Lung (tissue), 12 donors: Measurements from ENCODE around the gene PCDH1. TPM values are rescaled to one million over a fixed set of nuclear protein-coding genes. Genes with fewer than 3 reads are reported as not detected.

ENCODE experiments used
- ATAC-seq: fragments of 200-7000 bp; cut with Tn5 transposase; one replicate; pipeline ENCODE4 v1.9.1; 2020; ENCODE audit warnings: moderate number of reproducible peaks; ENCODE audit not compliant: insufficient read depth, low FRiP score
- DNase-seq, 3 donors: peaks; one replicate each; pipeline ENCODE4 v3.0.0-alpha.2; 2013 to 2017
- H3K27ac ChIP-seq, 2 donors: one replicate each; pipeline ENCODE4 v1.5.1; 2013; ENCODE audit warnings: mild to moderate bottlenecking in 2 of 2, moderate library complexity in 2 of 2, control low read depth in 1 of 2, inconsistent platforms in 1 of 2, low read depth in 1 of 2, low read length in 1 of 2
- H3K27me3 ChIP-seq, 3 donors: one replicate each; pipeline ENCODE4 v1.5.1; 2013; ENCODE audit warnings: low read length in 2 of 3; ENCODE audit not compliant: control insufficient read depth in 3 of 3, insufficient read depth in 3 of 3
- H3K36me3 ChIP-seq, 4 donors: one replicate each; pipeline ENCODE4 v1.5.1; 2013; ENCODE audit warnings: low read length in 4 of 4, mild to moderate bottlenecking in 1 of 4, moderate library complexity in 1 of 4; ENCODE audit not compliant: control insufficient read depth in 4 of 4, insufficient read depth in 4 of 4
- H3K4me1 ChIP-seq, 5 donors: one replicate each; pipeline ENCODE4 v1.5.1; 2013; ENCODE audit warnings: low read length in 5 of 5, mild to moderate bottlenecking in 2 of 5, moderate library complexity in 1 of 5; ENCODE audit not compliant: control insufficient read depth in 5 of 5, insufficient read depth in 5 of 5
- H3K4me3 ChIP-seq: one replicate; pipeline ENCODE4 v1.5.1; 2013; ENCODE audit warnings: mild to moderate bottlenecking, control low read depth, moderate library complexity
- H3K9ac ChIP-seq, 2 donors: one replicate each; pipeline ENCODE4 v1.5.1; 2013; ENCODE audit warnings: low read length in 2 of 2, control low read depth in 1 of 2; ENCODE audit not compliant: insufficient read depth in 1 of 2
- H3K9me3 ChIP-seq, 4 donors: one replicate each; pipeline ENCODE4 v1.5.1; 2013; ENCODE audit warnings: low read length in 3 of 4, mild to moderate bottlenecking in 1 of 4, moderate library complexity in 1 of 4; ENCODE audit not compliant: control insufficient read depth in 4 of 4, insufficient read depth in 3 of 4
- CTCF ChIP-seq: IDR thresholded peaks from 2 replicates; pipeline ENCODE4 v1.5.1; 2012; ENCODE audit warnings: mild to moderate bottlenecking; ENCODE audit errors: control extremely low read depth, extremely low read depth
- WGBS, 2 donors: extraction: QIAGEN DNeasy Blood & Tissue Kit; methylation state at CpG; one replicate each; pipeline ENCODE4 v1.1.7; 2013; 5-methylcytosine and 5-hydroxymethylcytosine counted together
- polyA plus RNA-seq, 2 donors: library from polyadenylated mRNA; stranded (reverse); fragments of 200-250 nt; gene quantifications; one replicate each; pipeline ENCODE4 v1.2.1, GENCODE V29; 2013
- total RNA-seq, 2 donors: library from RNA; depleted of rRNA in 1 of 2; stranded (reverse); fragments of >200 nt in 1 of 2; gene quantifications; one replicate each; pipeline ENCODE4 v1.2.1, GENCODE V29; 2014 to 2021
- donor health status: control.
- donor health status: control.
- donor health status: Bipolar disorder and iron deficiency.
- donor health status: healthy.
- donor health status: DM: yes; HTN: yes; CAD: no.

The PCDH1 gene
- total and polyA plus RNA-seq, 4 donors, result 18.2 to 70.2 (median 44.4) TPM

DNA sequence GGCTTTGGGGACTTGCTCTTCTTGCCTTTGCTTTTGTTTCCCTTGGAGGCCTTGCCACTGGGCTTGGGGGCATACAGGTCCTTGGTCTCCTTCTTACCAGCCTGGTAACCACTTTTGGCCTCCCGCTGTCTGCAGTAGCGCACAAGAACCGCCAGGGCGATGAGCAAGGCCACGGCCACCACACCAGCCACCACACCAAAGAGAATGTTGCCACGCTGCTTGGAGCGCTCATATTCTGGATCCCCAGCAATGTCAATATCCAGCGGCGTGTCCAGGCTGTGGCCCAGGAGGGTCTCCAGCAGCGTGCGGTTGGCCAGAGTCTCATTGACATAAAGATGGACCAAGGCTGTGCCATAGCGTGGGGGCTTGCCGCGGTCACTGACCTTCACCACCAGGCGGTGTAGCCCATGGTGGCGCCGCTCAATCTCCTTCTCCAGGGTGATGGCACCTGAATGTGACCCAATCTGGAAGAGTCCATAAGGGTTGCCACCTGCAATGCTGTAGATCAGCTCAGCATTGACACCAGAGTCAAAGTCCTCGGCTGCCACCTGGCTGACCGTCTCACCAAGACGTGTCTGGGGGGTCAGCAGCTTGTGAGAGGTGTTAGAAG lies 14.5 kb downstream of the PCDH1 start:
- no peak for DNase-seq
- 96% methylated on average over 20 of the region's 20 CpGs for WGBS, 2 donors
- peaks cover 0 to 13% (median 4%) of the 10 kb centered on the region in 5 donors for H3K4me1 ChIP-seq
- H3K27ac ChIP-seq, result no peak overlapping the region
- no peak for TF ChIP-seq CTCF
- H3K4me3 ChIP-seq, result no peak overlapping the region
- peaks cover 0 to 25% (median 0%) of the 10 kb centered on the region in 4 donors for H3K36me3 ChIP-seq
- ATAC-seq, result no peak
- H3K27me3 ChIP-seq, result no peaks in the 10 kb centered on the region
- no peak overlapping the region for H3K9ac ChIP-seq
- H3K9me3 ChIP-seq, result no peaks in the 10 kb centered on the region

DNA sequence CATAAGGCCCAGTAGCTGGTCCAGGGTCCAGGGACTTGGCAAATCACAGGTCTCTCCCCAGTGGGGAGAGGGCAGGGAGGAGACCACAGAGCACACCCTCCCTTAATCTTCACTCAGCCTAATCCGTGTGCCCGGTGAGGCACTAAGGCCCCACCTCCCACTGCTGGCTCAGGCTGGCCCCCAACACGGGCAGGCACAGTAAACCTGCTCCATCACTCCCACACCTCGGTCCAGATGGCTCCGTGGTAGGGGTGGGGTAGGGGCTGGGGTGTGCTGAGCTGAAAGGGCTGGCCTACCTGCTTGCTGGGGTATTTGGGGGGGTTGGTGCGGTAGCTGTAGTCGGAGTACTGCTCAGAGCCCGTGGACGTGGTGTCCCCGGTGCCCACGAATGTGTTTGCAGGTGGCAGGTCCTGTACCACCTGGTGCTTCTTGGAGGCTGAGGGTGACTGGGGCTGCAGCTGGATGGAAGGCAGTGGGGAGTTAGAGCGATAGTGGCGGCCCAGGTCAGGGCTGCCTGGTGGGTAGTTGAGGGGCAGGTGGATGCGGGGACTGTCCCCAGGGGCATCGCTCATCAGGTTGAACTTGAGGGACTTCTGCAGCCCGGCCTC lies 15.2 kb downstream of the PCDH1 start:
- peaks cover 0 to 13% (median 4%) of the 10 kb centered on the region in 5 donors for H3K4me1 ChIP-seq
- ATAC-seq (no peak), DNase-seq (no peak)
- TF ChIP-seq CTCF, result no peak
- H3K9ac ChIP-seq, result no peak overlapping the region
- H3K27ac ChIP-seq, result no peak overlapping the region
- no peak overlapping the region for H3K4me3 ChIP-seq
- WGBS, 2 donors, result 88 to 91% methylated on average over 16 of the region's 16 CpGs
- H3K9me3 ChIP-seq, result no peaks in the 10 kb centered on the region
- H3K27me3 ChIP-seq, result no peaks in the 10 kb centered on the region
- peaks cover 0 to 20% (median 0%) of the 10 kb centered on the region in 4 donors for H3K36me3 ChIP-seq

DNA sequence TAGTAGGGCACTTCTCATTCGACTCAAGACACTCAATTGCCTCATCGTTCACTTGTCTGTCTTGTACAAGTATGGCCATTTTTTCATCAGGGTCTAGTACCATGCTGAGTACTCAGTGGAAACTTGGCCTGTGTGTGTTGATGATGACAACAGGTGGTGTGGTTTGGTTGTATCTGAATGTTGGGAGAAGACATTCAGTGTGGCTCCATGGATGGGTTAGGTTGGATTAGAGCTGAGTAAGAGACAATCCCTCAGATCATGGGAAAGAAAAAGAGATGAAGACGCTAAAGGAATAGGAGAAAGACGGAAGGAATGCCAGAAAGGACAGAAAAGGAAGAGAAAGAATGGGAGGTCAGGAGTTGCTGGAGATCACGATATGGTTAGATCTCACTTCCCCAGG lies 17.0 kb downstream of the PCDH1 start:
- Histone ChIP-seq H3K4me1 (peaks cover 0 to 5% (median 4%) of the 10 kb centered on the region in 5 donors), H3K9ac (no peak overlapping the region), H3K36me3 (peaks cover 0 to 25% (median 0%) of the 10 kb centered on the region in 4 donors), H3K27ac (no peak overlapping the region), H3K4me3 (no peak overlapping the region), H3K9me3 (no peaks in the 10 kb centered on the region), H3K27me3 (no peaks in the 10 kb centered on the region)
- ATAC-seq (no peak), DNase-seq (no peak)
- WGBS, 2 donors, result 83 to 86% methylated on average over 5 of the region's 5 CpGs
- no peak for TF ChIP-seq CTCF
